GM23338 (cell line): Measurements from ENCODE around the gene GTSF1L. TPM values are rescaled to one million over a fixed set of nuclear protein-coding genes. Genes with fewer than 3 reads are reported as not detected.

Experiments
- ATAC-seq: fragments of 200-7000 bp; cut with Tn5 transposase; 3 replicates; pipeline ENCODE4 v1.9.1; 2020
- DNase-seq: peaks from one replicate; pipeline ENCODE4 v3.0.0-alpha.2; 2015; ENCODE audit warnings: low spot score
- H2AFZ ChIP-seq: fragments of 200-600 bp; sonication (generic); 2 replicates; pipeline ENCODE4 v1.8.0; 2016; ENCODE audit warnings: antibody characterized with exemption, mild to moderate bottlenecking, moderate library complexity
- H3F3A ChIP-seq: fragments of 200-600 bp; sonication (generic); replicated peaks from 2 replicates; pipeline ENCODE4 v1.8.0; 2017; ENCODE audit warnings: antibody characterized with exemption, mixed run types, low read depth
- H3K27ac ChIP-seq: fragments of 200-600 bp; sonication (generic); 2 replicates; pipeline ENCODE4 v1.6.1; 2016; ENCODE audit warnings: low read depth
- H3K27me3 ChIP-seq: fragments of 200-600 bp; sonication (generic); 2 replicates; pipeline ENCODE4 v1.8.0; 2016; ENCODE audit warnings: mild to moderate bottlenecking, mixed run types, moderate library complexity; ENCODE audit not compliant: insufficient read depth
- H3K36me3 ChIP-seq: fragments of 200-600 bp; sonication (generic); 2 replicates; pipeline ENCODE4 v1.8.0; 2016; ENCODE audit warnings: mild to moderate bottlenecking; ENCODE audit not compliant: insufficient read depth
- H3K4me1 ChIP-seq: fragments of 200-600 bp; sonication (generic); 2 replicates; pipeline ENCODE4 v1.8.0; 2016; ENCODE audit warnings: mild to moderate bottlenecking, moderate library complexity; ENCODE audit not compliant: insufficient read depth
- H3K4me2 ChIP-seq: fragments of 200-600 bp; sonication (generic); 2 replicates; pipeline ENCODE4 v1.7.1; 2017; ENCODE audit warnings: mixed run types
- H3K4me3 ChIP-seq: fragments of 200-600 bp; sonication (generic); 2 replicates; pipeline ENCODE4 v1.6.1; 2016; ENCODE audit warnings: mixed run types
- H3K79me2 ChIP-seq: fragments of 200-600 bp; sonication (generic); replicated peaks from 2 replicates; pipeline ENCODE4 v1.8.0; 2017; ENCODE audit warnings: mild to moderate bottlenecking; ENCODE audit not compliant: insufficient read depth
- H3K9me2 ChIP-seq: fragments of 200-600 bp; sonication (generic); 2 replicates; pipeline ENCODE4 v1.8.0; 2017; ENCODE audit not compliant: insufficient read depth
- H4K20me1 ChIP-seq: fragments of 200-600 bp; sonication (generic); replicated peaks from 2 replicates; pipeline ENCODE4 v1.8.0; 2017; ENCODE audit warnings: mild to moderate bottlenecking; ENCODE audit not compliant: insufficient read depth
- H3K27ac Mint-ChIP-seq: 2 replicates; pipeline ENCODE4 v1.8.0; 2020; ENCODE audit warnings: inconsistent platforms, mild to moderate bottlenecking, moderate library complexity, mixed read lengths
- H3K27me3 Mint-ChIP-seq: 3 replicates; pipeline ENCODE4 v1.8.0; 2022; ENCODE audit warnings: low read depth, mild to moderate bottlenecking, moderate library complexity, mixed read lengths, inconsistent platforms; ENCODE audit not compliant: insufficient read depth, poor library complexity
- H3K36me3 Mint-ChIP-seq: 3 replicates; pipeline ENCODE4 v1.8.0; 2021; ENCODE audit warnings: low read depth, mild to moderate bottlenecking, inconsistent platforms, moderate library complexity, mixed read lengths
- H3K4me1 Mint-ChIP-seq: 3 replicates; pipeline ENCODE4 v1.8.0; 2020; ENCODE audit warnings: mild to moderate bottlenecking, inconsistent platforms, mixed read lengths
- H3K4me3 Mint-ChIP-seq: 3 replicates; pipeline ENCODE4 v1.8.0; 2021; ENCODE audit warnings: moderate library complexity, mild to moderate bottlenecking, inconsistent platforms, mixed read lengths
- H3K9me3 Mint-ChIP-seq: 3 replicates; pipeline ENCODE4 v1.8.0; 2020; ENCODE audit warnings: moderate library complexity, mild to moderate bottlenecking, inconsistent platforms, mixed read lengths
- CREB1 ChIP-seq: fragments of 250-450 bp; sonication (Bioruptor Pico); IDR thresholded peaks from 2 replicates; pipeline ENCODE4 v1.5.0; 2020; ENCODE audit warnings: low read depth, mild to moderate bottlenecking, moderate library complexity
- CTCF ChIP-seq, 2 experiments: fragments of 200-600 bp in 1 of 2; sonication (generic) in 1 of 2; conservative IDR thresholded peaks; 2 replicates each; pipeline versions ENCODE4 v1.5.1 to v1.6.1; 2016 to 2017; ENCODE audit warnings: antibody characterized with exemption in 2 of 2, low read depth in 2 of 2, mild to moderate bottlenecking in 2 of 2, moderate library complexity in 1 of 2
- EZH2 ChIP-seq: fragments of 200-600 bp; sonication (generic); IDR thresholded peaks from one replicate; pipeline ENCODE4 v1.8.0; 2017; ENCODE audit warnings: antibody characterized with exemption, mild to moderate bottlenecking, low read depth; ENCODE audit not compliant: unreplicated experiment
- JUNB ChIP-seq: IDR thresholded peaks from one replicate; pipeline ENCODE4 v1.6.1; 2016; ENCODE audit warnings: antibody characterized with exemption; ENCODE audit not compliant: unreplicated experiment
- NANOG ChIP-seq: IDR thresholded peaks from 2 replicates; pipeline ENCODE4 v1.6.1; 2016; ENCODE audit warnings: antibody characterized with exemption, borderline replicate concordance
- POLR2AphosphoS5 ChIP-seq: IDR thresholded peaks from 2 replicates; pipeline ENCODE4 v1.6.1; 2016; ENCODE audit warnings: antibody characterized with exemption, low read depth
- STAT1 ChIP-seq: IDR thresholded peaks from one replicate; pipeline ENCODE4 v1.6.1; 2016; ENCODE audit warnings: antibody characterized with exemption; ENCODE audit not compliant: unreplicated experiment
- ZNF114 ChIP-seq: fragments of 250-450 bp; sonication (Bioruptor Pico); IDR thresholded peaks from 2 replicates; pipeline ENCODE4 v1.5.0; 2020; ENCODE audit warnings: mild to moderate bottlenecking, moderate library complexity
- ZNF331 ChIP-seq: fragments of 250-450 bp; sonication (Bioruptor Pico); IDR thresholded peaks from 2 replicates; pipeline ENCODE4 v1.5.0; 2020; ENCODE audit warnings: low read depth, mild to moderate bottlenecking, moderate library complexity
- polyA plus RNA-seq: library from polyadenylated mRNA; unstranded; fragments of >200 nt; fragmentation: Nextera tagmentation; extraction: Ambion mirVana; gene quantifications from 2 replicates; pipeline ENCODE4 v1.2.1, GENCODE V29; 2016
- total RNA-seq: library from RNA; depleted of rRNA; stranded (reverse); fragments of >200 nt; shearing (Covaris generic); gene quantifications from 2 replicates; pipeline ENCODE4 v1.2.3, GENCODE V29; 2014
- TF ChIP-seq, protein P1 (sequence below): IDR thresholded peaks from one replicate; pipeline ENCODE4 v1.6.1; 2018; ENCODE audit warnings: antibody characterized with exemption; ENCODE audit not compliant: unreplicated experiment
- TF ChIP-seq, protein P2 (sequence below): fragments of 250-450 bp; sonication (Bioruptor Pico); IDR thresholded peaks from 2 replicates; pipeline ENCODE4 v1.5.0; 2020; ENCODE audit warnings: mild to moderate bottlenecking, moderate library complexity
- TF ChIP-seq, protein P3 (sequence below): IDR thresholded peaks from 2 replicates; pipeline ENCODE4 v1.6.1; 2016; ENCODE audit warnings: antibody characterized with exemption

The GTSF1L gene
- total and polyA plus RNA-seq, 2 experiments from 2014 or later, result not detected

GRCh38 chr20:43721097-43721428 is 5.7 kb downstream of the GTSF1L start:
- H3K27me3 ChIP-seq, result no peaks in the 10 kb centered on the region
- TF ChIP-seq, protein P1, sequence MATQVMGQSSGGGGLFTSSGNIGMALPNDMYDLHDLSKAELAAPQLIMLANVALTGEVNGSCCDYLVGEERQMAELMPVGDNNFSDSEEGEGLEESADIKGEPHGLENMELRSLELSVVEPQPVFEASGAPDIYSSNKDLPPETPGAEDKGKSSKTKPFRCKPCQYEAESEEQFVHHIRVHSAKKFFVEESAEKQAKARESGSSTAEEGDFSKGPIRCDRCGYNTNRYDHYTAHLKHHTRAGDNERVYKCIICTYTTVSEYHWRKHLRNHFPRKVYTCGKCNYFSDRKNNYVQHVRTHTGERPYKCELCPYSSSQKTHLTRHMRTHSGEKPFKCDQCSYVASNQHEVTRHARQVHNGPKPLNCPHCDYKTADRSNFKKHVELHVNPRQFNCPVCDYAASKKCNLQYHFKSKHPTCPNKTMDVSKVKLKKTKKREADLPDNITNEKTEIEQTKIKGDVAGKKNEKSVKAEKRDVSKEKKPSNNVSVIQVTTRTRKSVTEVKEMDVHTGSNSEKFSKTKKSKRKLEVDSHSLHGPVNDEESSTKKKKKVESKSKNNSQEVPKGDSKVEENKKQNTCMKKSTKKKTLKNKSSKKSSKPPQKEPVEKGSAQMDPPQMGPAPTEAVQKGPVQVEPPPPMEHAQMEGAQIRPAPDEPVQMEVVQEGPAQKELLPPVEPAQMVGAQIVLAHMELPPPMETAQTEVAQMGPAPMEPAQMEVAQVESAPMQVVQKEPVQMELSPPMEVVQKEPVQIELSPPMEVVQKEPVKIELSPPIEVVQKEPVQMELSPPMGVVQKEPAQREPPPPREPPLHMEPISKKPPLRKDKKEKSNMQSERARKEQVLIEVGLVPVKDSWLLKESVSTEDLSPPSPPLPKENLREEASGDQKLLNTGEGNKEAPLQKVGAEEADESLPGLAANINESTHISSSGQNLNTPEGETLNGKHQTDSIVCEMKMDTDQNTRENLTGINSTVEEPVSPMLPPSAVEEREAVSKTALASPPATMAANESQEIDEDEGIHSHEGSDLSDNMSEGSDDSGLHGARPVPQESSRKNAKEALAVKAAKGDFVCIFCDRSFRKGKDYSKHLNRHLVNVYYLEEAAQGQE, result no peak
- TF ChIP-seq CTCF (conservative IDR thresholded peaks at IDR 0.05; ENCODE audit: low read depth in 2 of 2) (no peak), STAT1 (no peak), JUNB (no peak), ZNF331 (no peak), EZH2 (no peak), NANOG (no peak), ZNF114 (CRISPR knock-in tag) (no peak), POLR2AphosphoS5 (no peak), CREB1 (CRISPR knock-in tag) (no peak)
- TF ChIP-seq, protein P2, sequence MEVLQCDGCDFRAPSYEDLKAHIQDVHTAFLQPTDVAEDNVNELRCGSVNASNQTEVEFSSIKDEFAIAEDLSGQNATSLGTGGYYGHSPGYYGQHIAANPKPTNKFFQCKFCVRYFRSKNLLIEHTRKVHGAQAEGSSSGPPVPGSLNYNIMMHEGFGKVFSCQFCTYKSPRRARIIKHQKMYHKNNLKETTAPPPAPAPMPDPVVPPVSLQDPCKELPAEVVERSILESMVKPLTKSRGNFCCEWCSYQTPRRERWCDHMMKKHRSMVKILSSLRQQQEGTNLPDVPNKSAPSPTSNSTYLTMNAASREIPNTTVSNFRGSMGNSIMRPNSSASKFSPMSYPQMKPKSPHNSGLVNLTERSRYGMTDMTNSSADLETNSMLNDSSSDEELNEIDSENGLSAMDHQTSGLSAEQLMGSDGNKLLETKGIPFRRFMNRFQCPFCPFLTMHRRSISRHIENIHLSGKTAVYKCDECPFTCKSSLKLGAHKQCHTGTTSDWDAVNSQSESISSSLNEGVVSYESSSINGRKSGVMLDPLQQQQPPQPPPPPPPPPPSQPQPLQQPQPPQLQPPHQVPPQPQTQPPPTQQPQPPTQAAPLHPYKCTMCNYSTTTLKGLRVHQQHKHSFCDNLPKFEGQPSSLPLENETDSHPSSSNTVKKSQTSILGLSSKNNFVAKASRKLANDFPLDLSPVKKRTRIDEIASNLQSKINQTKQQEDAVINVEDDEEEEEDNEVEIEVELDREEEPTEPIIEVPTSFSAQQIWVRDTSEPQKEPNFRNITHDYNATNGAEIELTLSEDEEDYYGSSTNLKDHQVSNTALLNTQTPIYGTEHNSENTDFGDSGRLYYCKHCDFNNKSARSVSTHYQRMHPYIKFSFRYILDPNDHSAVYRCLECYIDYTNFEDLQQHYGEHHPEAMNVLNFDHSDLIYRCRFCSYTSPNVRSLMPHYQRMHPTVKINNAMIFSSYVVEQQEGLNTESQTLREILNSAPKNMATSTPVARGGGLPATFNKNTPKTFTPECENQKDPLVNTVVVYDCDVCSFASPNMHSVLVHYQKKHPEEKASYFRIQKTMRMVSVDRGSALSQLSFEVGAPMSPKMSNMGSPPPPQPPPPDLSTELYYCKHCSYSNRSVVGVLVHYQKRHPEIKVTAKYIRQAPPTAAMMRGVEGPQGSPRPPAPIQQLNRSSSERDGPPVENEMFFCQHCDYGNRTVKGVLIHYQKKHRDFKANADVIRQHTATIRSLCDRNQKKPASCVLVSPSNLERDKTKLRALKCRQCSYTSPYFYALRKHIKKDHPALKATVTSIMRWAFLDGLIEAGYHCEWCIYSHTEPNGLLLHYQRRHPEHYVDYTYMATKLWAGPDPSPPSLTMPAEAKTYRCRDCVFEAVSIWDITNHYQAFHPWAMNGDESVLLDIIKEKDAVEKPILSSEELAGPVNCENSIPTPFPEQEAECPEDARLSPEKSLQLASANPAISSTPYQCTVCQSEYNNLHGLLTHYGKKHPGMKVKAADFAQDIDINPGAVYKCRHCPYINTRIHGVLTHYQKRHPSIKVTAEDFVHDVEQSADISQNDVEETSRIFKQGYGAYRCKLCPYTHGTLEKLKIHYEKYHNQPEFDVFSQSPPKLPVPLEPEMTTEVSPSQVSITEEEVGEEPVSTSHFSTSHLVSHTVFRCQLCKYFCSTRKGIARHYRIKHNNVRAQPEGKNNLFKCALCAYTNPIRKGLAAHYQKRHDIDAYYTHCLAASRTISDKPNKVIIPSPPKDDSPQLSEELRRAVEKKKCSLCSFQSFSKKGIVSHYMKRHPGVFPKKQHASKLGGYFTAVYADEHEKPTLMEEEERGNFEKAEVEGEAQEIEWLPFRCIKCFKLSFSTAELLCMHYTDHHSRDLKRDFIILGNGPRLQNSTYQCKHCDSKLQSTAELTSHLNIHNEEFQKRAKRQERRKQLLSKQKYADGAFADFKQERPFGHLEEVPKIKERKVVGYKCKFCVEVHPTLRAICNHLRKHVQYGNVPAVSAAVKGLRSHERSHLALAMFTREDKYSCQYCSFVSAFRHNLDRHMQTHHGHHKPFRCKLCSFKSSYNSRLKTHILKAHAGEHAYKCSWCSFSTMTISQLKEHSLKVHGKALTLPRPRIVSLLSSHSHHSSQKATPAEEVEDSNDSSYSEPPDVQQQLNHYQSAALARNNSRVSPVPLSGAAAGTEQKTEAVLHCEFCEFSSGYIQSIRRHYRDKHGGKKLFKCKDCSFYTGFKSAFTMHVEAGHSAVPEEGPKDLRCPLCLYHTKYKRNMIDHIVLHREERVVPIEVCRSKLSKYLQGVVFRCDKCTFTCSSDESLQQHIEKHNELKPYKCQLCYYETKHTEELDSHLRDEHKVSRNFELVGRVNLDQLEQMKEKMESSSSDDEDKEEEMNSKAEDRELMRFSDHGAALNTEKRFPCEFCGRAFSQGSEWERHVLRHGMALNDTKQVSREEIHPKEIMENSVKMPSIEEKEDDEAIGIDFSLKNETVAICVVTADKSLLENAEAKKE (CRISPR knock-in tag), result no peak
- TF ChIP-seq, protein P3, sequence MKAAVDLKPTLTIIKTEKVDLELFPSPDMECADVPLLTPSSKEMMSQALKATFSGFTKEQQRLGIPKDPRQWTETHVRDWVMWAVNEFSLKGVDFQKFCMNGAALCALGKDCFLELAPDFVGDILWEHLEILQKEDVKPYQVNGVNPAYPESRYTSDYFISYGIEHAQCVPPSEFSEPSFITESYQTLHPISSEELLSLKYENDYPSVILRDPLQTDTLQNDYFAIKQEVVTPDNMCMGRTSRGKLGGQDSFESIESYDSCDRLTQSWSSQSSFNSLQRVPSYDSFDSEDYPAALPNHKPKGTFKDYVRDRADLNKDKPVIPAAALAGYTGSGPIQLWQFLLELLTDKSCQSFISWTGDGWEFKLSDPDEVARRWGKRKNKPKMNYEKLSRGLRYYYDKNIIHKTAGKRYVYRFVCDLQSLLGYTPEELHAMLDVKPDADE, result no peak
- peak; percentile 33; the same call in 2 of the 3 replicates for ATAC-seq
- H4K20me1 ChIP-seq, result no peaks in the 10 kb centered on the region; the same call in 1 of the 2 replicates
- H3K9me2 ChIP-seq, result no peaks in the 10 kb centered on the region
- no peaks in the 10 kb centered on the region; the same call in 2 of the 3 replicates for H3K9me3 Mint-ChIP-seq
- peaks cover 19% of the 10 kb centered on the region for H3K36me3 Mint-ChIP-seq
- no peak overlapping the region for H2AFZ ChIP-seq
- H3K4me1 ChIP-seq, result no peaks in the 10 kb centered on the region; the same call in 1 of the 2 replicates
- H3K27me3 Mint-ChIP-seq, result peaks cover 6% of the 10 kb centered on the region
- H3K36me3 ChIP-seq, result no peaks in the 10 kb centered on the region
- peak overlapping the region; percentile 48 for H3K4me2 ChIP-seq
- no peaks in the 10 kb centered on the region for H3F3A ChIP-seq
- no peak overlapping the region for H3K27ac ChIP-seq
- H3K79me2 ChIP-seq, result no peaks in the 10 kb centered on the region
- H3K4me3 Mint-ChIP-seq, result no peak overlapping the region
- peaks cover 7% of the 10 kb centered on the region; the same call in 1 of the 3 replicates for H3K4me1 Mint-ChIP-seq
- no peak for DNase-seq
- H3K4me3 ChIP-seq, result no peak overlapping the region
- H3K27ac Mint-ChIP-seq, result no peak overlapping the region
